ENCODE results near the gene RBM12.

Gene RBM12

GRCh38 chr20:35600176-35600992 is 64.3 kb downstream of the RBM12 start:
- H3K4me1 Mint-ChIP-seq, result peaks cover 11% of the 10 kb centered on the region
- no peaks in the 10 kb centered on the region for H3K9me3 Mint-ChIP-seq
- CTCF ChIA-PET, result interaction anchor here (1.0 to 2.1 kb wide), 4 partner anchors 19 to 347 kb away, joined by 3 to 11 read pairs (median 4); no protein-coding TSS in a partner anchor
- H3K4me3 Mint-ChIP-seq, result peak overlapping the region; percentile 63
- no peak overlapping the region for H3K27ac Mint-ChIP-seq
- peaks cover 95% of the 10 kb centered on the region for H3K27me3 Mint-ChIP-seq
- no peaks in the 10 kb centered on the region for H3K36me3 Mint-ChIP-seq
- DNase-seq, result no peak

- Mint-ChIP-seq H3K27me3 (peaks cover 95% of the 10 kb centered on the region), H3K27ac (no peak overlapping the region), H3K4me3 (no peak overlapping the region), H3K4me1 (peaks cover 11% of the 10 kb centered on the region), H3K36me3 (no peaks in the 10 kb centered on the region), H3K9me3 (no peaks in the 10 kb centered on the region)
- CTCF ChIA-PET, result no interaction called here
- DNase-seq, result no peak
These were observed 65.0 kb downstream of the RBM12 start for GRCh38 chr20:35599776-35600120.

All from activated naive CD4-positive, alpha-beta T cell treated with anti-CD3 and anti-CD28 coated beads, Interleukin-2, amount 10 ng/mL, durations not matched to agents 7 days and 5 days (primary cell).